ENCODE results near the gene CTSW. TPM values are rescaled to one million over a fixed set of nuclear protein-coding genes. Genes with fewer than 3 reads are reported as not detected.

The CTSW gene
- polyA plus RNA-seq, 1 donor (not counting 4 experiments of a cell fraction or from before 2014, with no cell fraction given), result not detected

DNA sequence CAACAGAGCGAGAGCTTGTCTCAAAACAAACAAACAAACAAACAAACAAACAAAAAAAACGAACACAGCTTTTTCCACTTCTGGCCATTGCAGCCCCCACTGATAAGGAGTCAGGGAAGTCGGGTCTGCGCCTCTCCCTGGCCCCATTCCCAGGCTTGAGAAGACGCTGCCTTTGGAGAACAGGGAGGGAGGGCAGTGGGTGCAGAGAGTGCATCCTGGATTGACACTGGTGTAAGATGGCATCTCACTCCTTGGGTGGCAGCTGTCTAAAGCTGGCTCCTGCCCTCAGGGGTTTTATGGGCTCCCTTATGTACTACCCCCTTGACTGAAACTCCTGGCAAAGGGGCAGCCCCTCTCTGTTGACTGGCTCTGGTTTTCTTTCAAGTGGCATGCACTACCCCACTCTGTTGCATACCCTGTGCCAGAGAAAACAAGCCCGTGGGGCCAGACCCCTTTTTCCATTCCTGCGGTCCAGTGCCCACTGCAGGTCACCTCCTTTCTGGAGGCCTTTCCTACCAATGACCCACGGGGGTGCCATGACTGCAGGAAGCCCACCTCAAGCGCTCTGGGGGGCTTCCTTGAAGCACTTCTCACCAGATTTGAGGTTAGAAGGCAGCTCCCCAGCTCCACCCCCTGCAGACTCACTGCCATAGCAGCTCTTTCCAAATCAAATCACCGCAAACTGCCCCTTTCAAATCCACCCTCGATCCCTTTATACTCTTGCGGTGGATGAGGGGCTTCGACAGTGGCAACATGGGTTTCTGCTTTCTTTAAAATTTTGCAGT is 52.3 kb downstream of the CTSW start:
- H3K36me3 ChIP-seq (ENCODE audit: control insufficient read depth in 2 of 2, extremely low read depth in 1 of 2, insufficient read depth in 2 of 2, low read length in 2 of 2), result no peaks in the 10 kb centered on the region
- H3K9me3 ChIP-seq (ENCODE audit: control insufficient read depth, low read depth, low read length), result no peaks in the 10 kb centered on the region
- H3K27me3 ChIP-seq (ENCODE audit: control insufficient read depth, extremely low read depth, insufficient read depth, low read length), result no peaks in the 10 kb centered on the region
- H4K20me1 ChIP-seq (ENCODE audit: control insufficient read depth, extremely low read depth, insufficient read depth, low read length), result no peaks in the 10 kb centered on the region
- dilution Hi-C loops (cut with MboI; ENCODE audit: extremely low pct_ligation_motif_present, low sequenced_read_pairs), result no loop called here
- FAIRE-seq, result no peak
- TF ChIP-seq EZH2 (IDR thresholded peaks at IDR 0.05; ENCODE audit: low read length) (no peak), CTCF (optimal IDR thresholded peaks at IDR 0.05 in 1 of 3, IDR thresholded peaks at IDR 0.05 in 1 of 3, conservative IDR thresholded peaks at IDR 0.05 in 1 of 3; ENCODE audit: extremely low read depth in 1 of 3, insufficient read depth in 2 of 3, low read length in 3 of 3) (peak in 1 of 3 experiments; percentile 5)
- H2AFZ ChIP-seq (ENCODE audit: control insufficient read depth, low read length), result no peak overlapping the region
- no peak for DNase-seq (ENCODE audit: low read depth, low spot score)
- no peak overlapping the region for H3K4me2 ChIP-seq (ENCODE audit: control insufficient read depth, extremely low read depth, insufficient read depth, low read depth, low read length)
- H3K9me1 ChIP-seq (ENCODE audit: control insufficient read depth, extremely low read depth, insufficient read depth, low read length), result no peaks in the 10 kb centered on the region
- no peak overlapping the region for H3K27ac ChIP-seq (ENCODE audit: control insufficient read depth, insufficient read depth, low read length)
- no peak overlapping the region for H3K9ac ChIP-seq (ENCODE audit: control insufficient read depth, extremely low read depth, insufficient read depth, low read length)
- H3K4me3 ChIP-seq (ENCODE audit: control insufficient read depth in 2 of 3, extremely low read depth in 1 of 3, insufficient read depth in 2 of 3, low read depth in 1 of 3, low read length in 3 of 3), result no peak overlapping the region
- H3K79me2 ChIP-seq (ENCODE audit: control insufficient read depth, insufficient read depth, low read length), result no peaks in the 10 kb centered on the region
- H3K4me1 ChIP-seq (ENCODE audit: control insufficient read depth, extremely low read depth, insufficient read depth, low read length), result no peaks in the 10 kb centered on the region

GRCh38 chr11:65932558-65932919 is 52.9 kb downstream of the CTSW start:
- H2AFZ ChIP-seq (ENCODE audit: control insufficient read depth, low read length), result no peak overlapping the region
- dilution Hi-C loops (cut with MboI; ENCODE audit: extremely low pct_ligation_motif_present, low sequenced_read_pairs), result no loop called here
- H3K9me3 ChIP-seq (ENCODE audit: control insufficient read depth, low read depth, low read length), result no peaks in the 10 kb centered on the region
- H3K9me1 ChIP-seq (ENCODE audit: control insufficient read depth, extremely low read depth, insufficient read depth, low read length), result no peaks in the 10 kb centered on the region
- H3K4me2 ChIP-seq (ENCODE audit: control insufficient read depth, extremely low read depth, insufficient read depth, low read depth, low read length), result no peak overlapping the region
- H3K4me1 ChIP-seq (ENCODE audit: control insufficient read depth, extremely low read depth, insufficient read depth, low read length), result no peaks in the 10 kb centered on the region
- H3K4me3 ChIP-seq (ENCODE audit: control insufficient read depth in 2 of 3, extremely low read depth in 1 of 3, insufficient read depth in 2 of 3, low read depth in 1 of 3, low read length in 3 of 3), result no peak overlapping the region
- TF ChIP-seq EZH2 (IDR thresholded peaks at IDR 0.05; ENCODE audit: low read length), result no peak
- no peak for TF ChIP-seq CTCF (optimal IDR thresholded peaks at IDR 0.05 in 1 of 3, IDR thresholded peaks at IDR 0.05 in 1 of 3, conservative IDR thresholded peaks at IDR 0.05 in 1 of 3; ENCODE audit: extremely low read depth in 1 of 3, insufficient read depth in 2 of 3, low read length in 3 of 3)
- no peak for FAIRE-seq
- H3K79me2 ChIP-seq (ENCODE audit: control insufficient read depth, insufficient read depth, low read length), result no peaks in the 10 kb centered on the region
- no peaks in the 10 kb centered on the region for H4K20me1 ChIP-seq (ENCODE audit: control insufficient read depth, extremely low read depth, insufficient read depth, low read length)
- H3K27me3 ChIP-seq (ENCODE audit: control insufficient read depth, extremely low read depth, insufficient read depth, low read length), result no peaks in the 10 kb centered on the region
- H3K9ac ChIP-seq (ENCODE audit: control insufficient read depth, extremely low read depth, insufficient read depth, low read length), result no peak overlapping the region
- no peak overlapping the region for H3K27ac ChIP-seq (ENCODE audit: control insufficient read depth, insufficient read depth, low read length)
- no peak for DNase-seq (ENCODE audit: low read depth, low spot score)
- H3K36me3 ChIP-seq (ENCODE audit: control insufficient read depth in 2 of 2, extremely low read depth in 1 of 2, insufficient read depth in 2 of 2, low read length in 2 of 2), result no peaks in the 10 kb centered on the region

Other genes with a start within 250 kb of the CTSW start
- gene SIPA1, start 241.7 kb upstream of the CTSW start, polyA plus RNA-seq, result 4.5 to 7.2 TPM (median 7.1 TPM) in 3 replicates
- 20.4 to 49.4 TPM (median 23.5 TPM) in 3 replicates for gene RELA, start 216.9 kb upstream of the CTSW start, polyA plus RNA-seq
- gene KAT5, start 167.6 kb upstream of the CTSW start, polyA plus RNA-seq, result 26.8 to 32.1 TPM (median 30.3 TPM) in 3 replicates
- 16.0 to 20.6 TPM (median 18.5 TPM) in 3 replicates for gene RNASEH2C, start 159.0 kb upstream of the CTSW start, polyA plus RNA-seq
- 3.1 to 6.8 TPM (median 3.1 TPM) in 3 replicates for gene AP5B1, start 98.9 kb upstream of the CTSW start, polyA plus RNA-seq
- gene OVOL1, start 92.8 kb upstream of the CTSW start, polyA plus RNA-seq, result 2.1 to 23.2 TPM (median 7.5 TPM) in 3 replicates
- 0.12 to 0.44 TPM (median 0.15 TPM) in 3 replicates for gene SNX32, start 45.9 kb upstream of the CTSW start, polyA plus RNA-seq
- 571 to 1,860 TPM (median 1,236 TPM) in 3 replicates for gene CFL1, start 21.7 kb upstream of the CTSW start, polyA plus RNA-seq
- 24.7 to 34.4 TPM (median 28.0 TPM) in 3 replicates for gene MUS81, start 19.4 kb upstream of the CTSW start, polyA plus RNA-seq
- gene EFEMP2, start 7.0 kb upstream of the CTSW start, polyA plus RNA-seq, result 4.6 to 13.6 TPM (median 4.8 TPM) in 3 replicates
- 83.0 to 104 TPM (median 95.1 TPM) in 3 replicates for gene FIBP, start 8.6 kb downstream of the CTSW start, polyA plus RNA-seq
- gene CCDC85B, start 10.8 kb downstream of the CTSW start, polyA plus RNA-seq, result 4.1 to 6.8 TPM (median 6.0 TPM) in 3 replicates
- 9.4 to 25.3 TPM (median 21.8 TPM) in 3 replicates for gene FOSL1, start 20.6 kb downstream of the CTSW start, polyA plus RNA-seq
- gene C11orf68, start 39.2 kb downstream of the CTSW start, polyA plus RNA-seq, result 18.4 to 30.9 TPM (median 25.0 TPM) in 3 replicates
- 135 to 175 TPM (median 138 TPM) in 3 replicates for gene DRAP1, start 39.6 kb downstream of the CTSW start, polyA plus RNA-seq
- not detected in 3 replicates for gene TSGA10IP, start 65.6 kb downstream of the CTSW start, polyA plus RNA-seq
- 5.9 to 28.0 TPM (median 14.7 TPM) in 3 replicates for gene SART1, start 81.9 kb downstream of the CTSW start, polyA plus RNA-seq
- gene EIF1AD, start 122.3 kb downstream of the CTSW start, polyA plus RNA-seq, result 23.1 to 36.8 TPM (median 29.6 TPM) in 3 replicates
- gene BANF1, start 122.7 kb downstream of the CTSW start, polyA plus RNA-seq, result 112 to 187 TPM (median 154 TPM) in 3 replicates
- gene CST6, start 132.2 kb downstream of the CTSW start, polyA plus RNA-seq, result 1.4 to 2.3 TPM (median 1.7 TPM) in 3 replicates
- 0.07 TPM in 1 of 3 replicates, not detected in the others for gene CATSPER1, start 146.6 kb downstream of the CTSW start, polyA plus RNA-seq
- not detected in 3 replicates for gene GAL3ST3, start 169.3 kb downstream of the CTSW start, polyA plus RNA-seq
- gene SF3B2, start 172.5 kb downstream of the CTSW start, polyA plus RNA-seq, result 41.9 to 121 TPM (median 73.0 TPM) in 3 replicates
- gene PACS1, start 190.4 kb downstream of the CTSW start, polyA plus RNA-seq, result 10.0 to 28.4 TPM (median 14.9 TPM) in 3 replicates